IMR-90 (cell line): ENCODE measurements around the gene MRGPRX1. TPM values are rescaled to one million over a fixed set of nuclear protein-coding genes. Genes with fewer than 3 reads are reported as not detected.

ENCODE experiments used
- ATAC-seq: fragments of 200-7000 bp; cut with Tn5 transposase; 2 replicates; pipeline ENCODE4 v1.9.1; 2020; ENCODE audit warnings: low read depth, mild to moderate bottlenecking, moderate library complexity
- BruUV-seq: library from RNA; stranded (reverse); fragments of 400-500 nt; replicated peaks from 2 replicates; lab custom pipeline; 2021; lab: Mats Ljungman, UMichigan
- CTCF ChIA-PET: fragments of 300-600 bp; formaldehyde crosslinking; extraction: SDS; loops from one replicate; lab custom pipeline; 2021; ENCODE audit warnings: antibody characterized with exemption; lab: Yijun Ruan, JAX
- POLR2A ChIA-PET: fragments of 300-600 bp; sonication (Branson Sonifier 250); formaldehyde crosslinking; loops from one replicate; lab custom pipeline; 2022; ENCODE audit warnings: antibody characterized with exemption; ENCODE audit not compliant: unreplicated experiment; lab: Charles Lee
- DNase-seq: peaks from one replicate; pipeline ENCODE4 v3.0.0; 2013
- H2AFZ ChIP-seq: replicated peaks from 2 replicates; pipeline ENCODE3; 2013; ENCODE audit warnings: low read length, mild to moderate bottlenecking; ENCODE audit not compliant: poor library complexity
- H2AK5ac ChIP-seq: 2 replicates; pipeline ENCODE4 v1.6.1; 2013; ENCODE audit warnings: low read depth, low read length, inconsistent platforms
- H2AK9ac ChIP-seq: replicated peaks from 2 replicates; pipeline ENCODE3; 2013; ENCODE audit warnings: mild to moderate bottlenecking, low read depth, low read length, moderate library complexity; ENCODE audit not compliant: poor library complexity
- H2BK120ac ChIP-seq: 2 replicates; pipeline ENCODE4 v1.6.1; 2013; ENCODE audit warnings: low read depth, low read length, inconsistent platforms
- H2BK15ac ChIP-seq: 3 replicates; pipeline ENCODE4 v1.6.1; 2013; ENCODE audit warnings: low read depth, low read length, inconsistent platforms
- H2BK20ac ChIP-seq: 2 replicates; pipeline ENCODE4 v1.6.1; 2013; ENCODE audit warnings: low read depth, mild to moderate bottlenecking, inconsistent platforms, low read length, moderate library complexity
- H2BK5ac ChIP-seq: 2 replicates; pipeline ENCODE4 v1.6.1; 2013; ENCODE audit warnings: mild to moderate bottlenecking, low read depth, low read length, inconsistent platforms; ENCODE audit not compliant: poor library complexity, severe bottlenecking
- H3K14ac ChIP-seq: replicated peaks from 2 replicates; pipeline ENCODE4 v1.6.1; 2013; ENCODE audit warnings: low read depth, low read length, inconsistent platforms
- H3K18ac ChIP-seq: 2 replicates; pipeline ENCODE4 v1.6.1; 2013; ENCODE audit warnings: low read depth, low read length, control low read depth
- H3K23ac ChIP-seq: 2 replicates; pipeline ENCODE4 v1.6.1; 2013; ENCODE audit warnings: low read depth, low read length, inconsistent platforms
- H3K27ac ChIP-seq: 2 replicates; pipeline ENCODE4 v1.5.1; 2013; ENCODE audit warnings: mild to moderate bottlenecking, control low read depth, low read length; ENCODE audit not compliant: insufficient read depth
- H3K27me3 ChIP-seq: 2 replicates; pipeline ENCODE4 v1.6.1; 2013; ENCODE audit warnings: low read length; ENCODE audit not compliant: control insufficient read depth, insufficient read depth
- H3K36me3 ChIP-seq: 2 replicates; pipeline ENCODE4 v1.6.1; 2013; ENCODE audit warnings: low read length, mixed read lengths; ENCODE audit not compliant: control insufficient read depth, insufficient read depth
- H3K4ac ChIP-seq: 2 replicates; pipeline ENCODE4 v1.6.1; 2013; ENCODE audit warnings: low read depth, low read length, inconsistent platforms
- H3K4me1 ChIP-seq: 2 replicates; pipeline ENCODE4 v1.6.1; 2013; ENCODE audit warnings: low read length, mixed read lengths; ENCODE audit not compliant: control insufficient read depth, insufficient read depth
- H3K4me2 ChIP-seq: 2 replicates; pipeline ENCODE4 v1.6.1; 2013; ENCODE audit warnings: low read depth, mild to moderate bottlenecking, control low read depth, low read length, moderate library complexity
- H3K4me3 ChIP-seq: 2 replicates; pipeline ENCODE4 v1.5.1; 2013; ENCODE audit warnings: low read depth, mild to moderate bottlenecking, control low read depth, low read length, moderate library complexity; ENCODE audit not compliant: insufficient read depth
- H3K56ac ChIP-seq: 2 replicates; pipeline ENCODE4 v1.6.1; 2013; ENCODE audit warnings: low read length, inconsistent platforms; ENCODE audit not compliant: insufficient read depth; ENCODE audit errors: extremely low read depth
- H3K79me1 ChIP-seq, 2 experiments: 2 replicates each; pipeline ENCODE4 v1.6.1; 2013; ENCODE audit warnings: low read length in 2 of 2, inconsistent platforms in 1 of 2, low read depth in 1 of 2
- H3K9ac ChIP-seq: 2 replicates; pipeline ENCODE4 v1.6.1; 2013; ENCODE audit warnings: low read depth, low read length, control low read depth
- H3K9me1 ChIP-seq: 2 replicates; pipeline ENCODE4 v1.6.1; 2013; ENCODE audit warnings: low read length, inconsistent platforms; ENCODE audit not compliant: insufficient read depth
- H3K9me3 ChIP-seq: 2 replicates; pipeline ENCODE4 v1.6.1; 2013; ENCODE audit warnings: low read length; ENCODE audit not compliant: control insufficient read depth, insufficient read depth
- H4K20me1 ChIP-seq: 2 replicates; pipeline ENCODE4 v1.6.1; 2013; ENCODE audit warnings: low read length, inconsistent platforms; ENCODE audit not compliant: insufficient read depth
- H4K5ac ChIP-seq: 2 replicates; pipeline ENCODE4 v1.6.1; 2013; ENCODE audit warnings: mild to moderate bottlenecking, low read depth, low read length, control low read depth
- H4K8ac ChIP-seq, 2 experiments: 2 replicates each; pipeline ENCODE4 v1.6.1; 2013; ENCODE audit warnings: low read depth in 2 of 2, low read length in 2 of 2, control low read depth in 1 of 2, inconsistent platforms in 1 of 2
- H4K91ac ChIP-seq: 2 replicates; pipeline ENCODE4 v1.6.1; 2013; ENCODE audit warnings: low read depth, low read length, inconsistent platforms; ENCODE audit not compliant: insufficient read depth
- BHLHE40 ChIP-seq: fragments of 150-350 bp; IDR thresholded peaks from 2 replicates; pipeline ENCODE4 v1.6.1; 2016; ENCODE audit warnings: mild to moderate bottlenecking, low read depth, low read length
- CEBPB ChIP-seq: IDR thresholded peaks from 2 replicates; pipeline ENCODE4 v1.6.1; 2012; ENCODE audit warnings: low read depth, low read length, improper control_type of control experiment
- CHD1 ChIP-seq: IDR thresholded peaks from 2 replicates; pipeline ENCODE4 v1.6.1; 2012; ENCODE audit warnings: low read depth, low read length, improper control_type of control experiment
- CTCF ChIP-seq: conservative IDR thresholded peaks from 2 replicates; pipeline ENCODE4 v1.5.1; 2012; ENCODE audit warnings: mild to moderate bottlenecking, low read depth, low read length, improper control_type of control experiment
- ELK1 ChIP-seq: fragments of 150-350 bp; IDR thresholded peaks from 2 replicates; pipeline ENCODE4 v1.6.1; 2016; ENCODE audit warnings: low read depth, mild to moderate bottlenecking, low read length, moderate library complexity, borderline replicate concordance
- FOS ChIP-seq: fragments of 150-350 bp; IDR thresholded peaks from 2 replicates; pipeline ENCODE4 v1.6.1; 2016; ENCODE audit warnings: low read depth, low read length
- MAFK ChIP-seq: IDR thresholded peaks from 2 replicates; pipeline ENCODE4 v1.6.1; 2012; ENCODE audit warnings: low read depth, low read length, improper control_type of control experiment
- MAZ ChIP-seq: IDR thresholded peaks from 2 replicates; pipeline ENCODE4 v1.6.1; 2012; ENCODE audit warnings: low read depth, mild to moderate bottlenecking, low read length, improper control_type of control experiment, moderate library complexity, borderline replicate concordance
- MXI1 ChIP-seq: IDR thresholded peaks from 2 replicates; pipeline ENCODE4 v1.6.1; 2012; ENCODE audit warnings: low read depth, mild to moderate bottlenecking, low read length, moderate library complexity, borderline replicate concordance
- RAD21 ChIP-seq: IDR thresholded peaks from 2 replicates; pipeline ENCODE4 v1.6.1; 2012; ENCODE audit warnings: low read length, improper control_type of control experiment
- RFX5 ChIP-seq: IDR thresholded peaks from 2 replicates; pipeline ENCODE4 v1.8.0; 2012; ENCODE audit warnings: low read depth, mild to moderate bottlenecking, low read length, moderate library complexity
- SMC3 ChIP-seq: fragments of 150-350 bp; IDR thresholded peaks from 2 replicates; pipeline ENCODE4 v1.6.1; 2016; ENCODE audit warnings: low read depth, mild to moderate bottlenecking, antibody characterized with exemption, low read length, moderate library complexity
- USF2 ChIP-seq: fragments of 150-350 bp; IDR thresholded peaks from 2 replicates; pipeline ENCODE4 v1.6.1; 2017; ENCODE audit warnings: mild to moderate bottlenecking, antibody characterized with exemption, low read length, low read depth
- WGBS, 2 experiments: methylation state at CpG; one replicate each; pipeline versions ENCODE4 v1.1.5 to v1.1.7; 2013; ENCODE audit warnings: missing lambda C conversion rate in 2 of 2; ENCODE audit not compliant: insufficient read length in 1 of 2; ENCODE audit errors: extremely low coverage in 2 of 2; 5-methylcytosine and 5-hydroxymethylcytosine counted together
- dilution Hi-C: fragments of 300-500 bp; cut with HindIII; formaldehyde crosslinking; loops from one replicate; pipeline ENCODE4 v1.14.3; 2018; ENCODE audit warnings: low sequenced_read_pairs; ENCODE audit not compliant: unreplicated experiment
- in situ Hi-C: fragments of 300-500 bp; cut with MboI; formaldehyde crosslinking; loops from 3 replicates; pipeline ENCODE4 v1.14.3; 2019; ENCODE audit warnings: low sequenced_read_pairs, inconsistent platforms, mixed read lengths
- intact Hi-C: fragments of 100-400 bp; cut with micrococcal nuclease; formaldehyde crosslinking; loops from 2 replicates; pipeline ENCODE4 v1.10.0; 2022
- polyA plus RNA-seq, 3 experiments: library from polyadenylated mRNA; depleted of rRNA; stranded (reverse); fragments of >200 nt; gene quantifications; 2 replicates each; pipeline ENCODE4 v1.2.3, GENCODE V29; 2012; ENCODE audit warnings: low replicate concordance in 1 of 3
- total RNA-seq: library from RNA; depleted of rRNA; stranded (reverse); fragments of >200 nt; gene quantifications from 2 replicates; pipeline ENCODE4 v1.2.3, GENCODE V29; 2012

The MRGPRX1 gene
- total and polyA plus RNA-seq, 2 of the 4 experiments (the other 2 are of a cell fraction) = not detected

- intact Hi-C loops = no loop called here
Observed at GRCh38 chr11:18974192-18974591, 35.0 kb upstream of the MRGPRX1 start.

More at GRCh38 chr11:18974192-18974591, 35.0 kb upstream of the MRGPRX1 start:
- H3K36me3 ChIP-seq = no peaks in the 10 kb centered on the region
- no peak overlapping the region for H3K4ac ChIP-seq
- H2AK9ac ChIP-seq = no peak overlapping the region
- H2BK20ac ChIP-seq = no peak overlapping the region
- no TSS peak for BruUV-seq
- no peak overlapping the region for H4K8ac ChIP-seq
- no peak overlapping the region for H3K4me3 ChIP-seq
- no peak overlapping the region for H3K14ac ChIP-seq
- no peak overlapping the region for H3K27ac ChIP-seq
- H4K20me1 ChIP-seq = no peaks in the 10 kb centered on the region
- H3K4me2 ChIP-seq = no peak overlapping the region
- dilution Hi-C loops = no loop called here
- H3K9me1 ChIP-seq = no peaks in the 10 kb centered on the region
- no peaks in the 10 kb centered on the region for H3K9me3 ChIP-seq
- no peak overlapping the region for H2AFZ ChIP-seq
- H3K18ac ChIP-seq = no peak overlapping the region
- POLR2A ChIA-PET = no interaction called here
- no peaks in the 10 kb centered on the region; the same call in 1 of the 2 replicates for H3K27me3 ChIP-seq
- WGBS, 2 experiments = no CpG with 5 or more reads among the region's 1 CpG
- no peak overlapping the region for H3K9ac ChIP-seq
- no peak overlapping the region for H4K5ac ChIP-seq
- H2BK120ac ChIP-seq = no peak overlapping the region
- H2AK5ac ChIP-seq = no peak overlapping the region
- no peak overlapping the region for H4K91ac ChIP-seq
- no peak overlapping the region for H2BK15ac ChIP-seq
- no peaks in the 10 kb centered on the region for H3K79me1 ChIP-seq
- DNase-seq = no peak
- ATAC-seq = no peak
- no peak overlapping the region for H2BK5ac ChIP-seq
- CTCF ChIA-PET = no interaction called here
- H3K56ac ChIP-seq = no peak overlapping the region
- TF ChIP-seq CHD1 (no peak), MAZ (no peak), RFX5 (no peak), RAD21 (no peak), USF2 (no peak), CTCF (no peak), FOS (no peak), MXI1 (no peak), MAFK (no peak), CEBPB (no peak), BHLHE40 (no peak), ELK1 (no peak), SMC3 (no peak)
- no peaks in the 10 kb centered on the region for H3K4me1 ChIP-seq
- in situ Hi-C loops = no loop called here
- no peak overlapping the region for H3K23ac ChIP-seq
